HEK293 (cell line): Measurements from ENCODE around the gene ATG10.

Source experiments
- CTCF ChIA-PET: fragments of 350-600 bp; formaldehyde crosslinking; extraction: SDS; loops from one replicate; lab custom pipeline; 2021; ENCODE audit warnings: antibody characterized with exemption; lab: Yijun Ruan, JAX
- POLR2A ChIA-PET: fragments of 300-600 bp; formaldehyde crosslinking; extraction: SDS; loops from one replicate; lab custom pipeline; 2020; ENCODE audit warnings: antibody characterized with exemption, inconsistent platforms; lab: Yijun Ruan, JAX
- H3K27ac ChIP-seq: fragments of 200-500 bp; sonication (Bioruptor generic); 2 replicates; pipeline ENCODE4 v1.5.1; 2014; ENCODE audit warnings: low read depth, low read length, control low read depth, inconsistent platforms; ENCODE audit errors: extremely low read depth
- H3K36me3 ChIP-seq, 2 experiments: fragments of 200-500 bp in 1 of 2; sonication (Bioruptor generic) in 1 of 2; 1 replicate in 1 of 2; 2 replicates in 1 of 2; pipeline ENCODE4 v1.5.1; 2014 to 2017; ENCODE audit warnings: inconsistent platforms in 2 of 2, low read length in 2 of 2; ENCODE audit not compliant: control insufficient read depth in 2 of 2, insufficient read depth in 1 of 2
- H3K4me1 ChIP-seq: fragments of 200-500 bp; sonication (Bioruptor generic); 2 replicates; pipeline ENCODE4 v1.5.1; 2014; ENCODE audit warnings: mild to moderate bottlenecking, low read length, inconsistent platforms; ENCODE audit not compliant: control insufficient read depth, insufficient read depth
- H3K4me3 ChIP-seq: 2 replicates; pipeline ENCODE4 v1.5.1; 2011; ENCODE audit warnings: low read depth, mild to moderate bottlenecking, control low read depth, low read length, moderate library complexity
- H3K9me3 ChIP-seq: fragments of 200-500 bp; sonication (Bioruptor generic); 2 replicates; pipeline ENCODE4 v1.5.1; 2014; ENCODE audit warnings: low read depth, low read length, inconsistent platforms; ENCODE audit not compliant: control insufficient read depth, insufficient read depth
- EGR2 ChIP-seq: fragments of 450-650 bp; formaldehyde crosslinking; IDR thresholded peaks from 2 replicates; pipeline ENCODE4 v1.5.1; 2016; ENCODE audit warnings: low read depth, missing biosample characterization, missing genetic modification characterization
- KLF10 ChIP-seq: fragments of 450-650 bp; IDR thresholded peaks from 2 replicates; pipeline ENCODE4 v1.5.1; 2018; ENCODE audit warnings: missing biosample characterization, mild to moderate bottlenecking, missing genetic modification characterization
- ZNF501 ChIP-seq: fragments of 450-650 bp; formaldehyde crosslinking; IDR thresholded peaks from 2 replicates; pipeline ENCODE4 v1.5.1; 2016; ENCODE audit warnings: missing biosample characterization, missing genetic modification characterization
- ZNF600 ChIP-seq: fragments of 450-650 bp; formaldehyde crosslinking; IDR thresholded peaks from 2 replicates; pipeline ENCODE4 v1.5.1; 2016; ENCODE audit warnings: missing biosample characterization, missing genetic modification characterization
- ZNF747 ChIP-seq: fragments of 450-650 bp; formaldehyde crosslinking; IDR thresholded peaks from 2 replicates; pipeline ENCODE4 v1.5.1; 2016; ENCODE audit warnings: missing biosample characterization, missing genetic modification characterization
- TF ChIP-seq, protein P1 (sequence below): fragments of 450-650 bp; formaldehyde crosslinking; IDR thresholded peaks from 2 replicates; pipeline ENCODE4 v1.5.1; 2016; ENCODE audit warnings: missing biosample characterization, missing genetic modification characterization
- TF ChIP-seq, protein P2 (sequence below): fragments of 450-650 bp; IDR thresholded peaks from 2 replicates; pipeline ENCODE4 v1.5.1; 2018; ENCODE audit warnings: missing biosample characterization, mild to moderate bottlenecking, missing genetic modification characterization
- TF ChIP-seq, protein P3 (sequence below): fragments of 450-650 bp; formaldehyde crosslinking; IDR thresholded peaks from 2 replicates; pipeline ENCODE4 v1.5.1; 2016; ENCODE audit warnings: missing biosample characterization, missing genetic modification characterization, low read depth
- TF ChIP-seq, protein P4 (sequence below): fragments of 450-650 bp; formaldehyde crosslinking; IDR thresholded peaks from 2 replicates; pipeline ENCODE4 v1.5.1; 2016; ENCODE audit warnings: missing biosample characterization, missing genetic modification characterization
- TF ChIP-seq, protein P5 (sequence below): fragments of 450-650 bp; formaldehyde crosslinking; IDR thresholded peaks from 2 replicates; pipeline ENCODE4 v1.5.1; 2017; ENCODE audit warnings: missing biosample characterization, missing genetic modification characterization

ATG10 gene

DNA sequence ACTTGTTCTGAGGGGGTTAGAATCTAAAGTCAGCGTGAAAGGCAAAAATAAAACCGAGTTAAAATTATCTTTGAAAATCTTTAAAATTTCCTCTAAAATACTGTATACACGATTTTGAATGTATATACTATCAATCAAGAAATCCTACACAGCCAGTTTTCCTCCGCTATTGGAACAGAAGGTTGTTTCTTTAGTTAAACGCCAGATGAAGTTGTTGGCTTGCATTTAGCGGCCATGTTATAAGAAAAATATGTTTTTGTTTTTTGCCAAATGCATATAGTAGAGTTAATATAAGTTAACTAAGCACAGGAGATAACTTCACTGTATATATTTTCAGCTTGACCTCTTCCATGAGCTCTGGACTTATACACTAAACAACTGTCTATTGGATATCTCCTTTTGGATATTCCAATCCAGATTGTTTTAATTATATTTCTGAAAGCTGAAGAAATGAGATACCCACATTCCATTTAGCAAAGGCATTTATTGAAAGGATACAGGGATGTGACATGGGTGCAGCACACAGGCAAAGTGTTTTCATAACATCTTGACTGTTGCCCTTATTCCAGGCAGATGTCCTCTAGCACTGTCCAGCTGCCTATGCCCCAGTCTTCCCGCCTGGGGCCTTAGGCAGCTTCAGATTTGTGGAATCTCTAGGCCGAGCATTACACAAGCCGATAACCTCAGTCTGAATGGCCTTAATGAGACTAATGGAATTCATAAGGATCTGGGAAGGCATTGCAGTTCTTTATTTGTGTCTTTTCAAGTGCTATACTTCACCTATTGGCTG lies 10.0 kb upstream of the ATG10 start:
- H3K36me3 ChIP-seq = no peaks in the 10 kb centered on the region
- ChIA-PET CTCF (no interaction called here), POLR2A (no interaction called here)
- no peaks in the 10 kb centered on the region for H3K4me1 ChIP-seq
- TF ChIP-seq, protein P1, sequence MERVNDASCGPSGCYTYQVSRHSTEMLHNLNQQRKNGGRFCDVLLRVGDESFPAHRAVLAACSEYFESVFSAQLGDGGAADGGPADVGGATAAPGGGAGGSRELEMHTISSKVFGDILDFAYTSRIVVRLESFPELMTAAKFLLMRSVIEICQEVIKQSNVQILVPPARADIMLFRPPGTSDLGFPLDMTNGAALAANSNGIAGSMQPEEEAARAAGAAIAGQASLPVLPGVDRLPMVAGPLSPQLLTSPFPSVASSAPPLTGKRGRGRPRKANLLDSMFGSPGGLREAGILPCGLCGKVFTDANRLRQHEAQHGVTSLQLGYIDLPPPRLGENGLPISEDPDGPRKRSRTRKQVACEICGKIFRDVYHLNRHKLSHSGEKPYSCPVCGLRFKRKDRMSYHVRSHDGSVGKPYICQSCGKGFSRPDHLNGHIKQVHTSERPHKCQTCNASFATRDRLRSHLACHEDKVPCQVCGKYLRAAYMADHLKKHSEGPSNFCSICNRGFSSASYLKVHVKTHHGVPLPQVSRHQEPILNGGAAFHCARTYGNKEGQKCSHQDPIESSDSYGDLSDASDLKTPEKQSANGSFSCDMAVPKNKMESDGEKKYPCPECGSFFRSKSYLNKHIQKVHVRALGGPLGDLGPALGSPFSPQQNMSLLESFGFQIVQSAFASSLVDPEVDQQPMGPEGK (tag by site-specific recombination) = no peak
- TF ChIP-seq, protein P2, sequence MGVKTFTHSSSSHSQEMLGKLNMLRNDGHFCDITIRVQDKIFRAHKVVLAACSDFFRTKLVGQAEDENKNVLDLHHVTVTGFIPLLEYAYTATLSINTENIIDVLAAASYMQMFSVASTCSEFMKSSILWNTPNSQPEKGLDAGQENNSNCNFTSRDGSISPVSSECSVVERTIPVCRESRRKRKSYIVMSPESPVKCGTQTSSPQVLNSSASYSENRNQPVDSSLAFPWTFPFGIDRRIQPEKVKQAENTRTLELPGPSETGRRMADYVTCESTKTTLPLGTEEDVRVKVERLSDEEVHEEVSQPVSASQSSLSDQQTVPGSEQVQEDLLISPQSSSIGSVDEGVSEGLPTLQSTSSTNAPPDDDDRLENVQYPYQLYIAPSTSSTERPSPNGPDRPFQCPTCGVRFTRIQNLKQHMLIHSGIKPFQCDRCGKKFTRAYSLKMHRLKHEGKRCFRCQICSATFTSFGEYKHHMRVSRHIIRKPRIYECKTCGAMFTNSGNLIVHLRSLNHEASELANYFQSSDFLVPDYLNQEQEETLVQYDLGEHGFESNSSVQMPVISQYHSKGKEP = no peak
- TF ChIP-seq ZNF600 (tag by site-specific recombination) (no peak), KLF10 (no peak), EGR2 (tag by site-specific recombination) (no peak), ZNF747 (tag by site-specific recombination) (no peak), ZNF501 (no peak)
- TF ChIP-seq, protein P3, sequence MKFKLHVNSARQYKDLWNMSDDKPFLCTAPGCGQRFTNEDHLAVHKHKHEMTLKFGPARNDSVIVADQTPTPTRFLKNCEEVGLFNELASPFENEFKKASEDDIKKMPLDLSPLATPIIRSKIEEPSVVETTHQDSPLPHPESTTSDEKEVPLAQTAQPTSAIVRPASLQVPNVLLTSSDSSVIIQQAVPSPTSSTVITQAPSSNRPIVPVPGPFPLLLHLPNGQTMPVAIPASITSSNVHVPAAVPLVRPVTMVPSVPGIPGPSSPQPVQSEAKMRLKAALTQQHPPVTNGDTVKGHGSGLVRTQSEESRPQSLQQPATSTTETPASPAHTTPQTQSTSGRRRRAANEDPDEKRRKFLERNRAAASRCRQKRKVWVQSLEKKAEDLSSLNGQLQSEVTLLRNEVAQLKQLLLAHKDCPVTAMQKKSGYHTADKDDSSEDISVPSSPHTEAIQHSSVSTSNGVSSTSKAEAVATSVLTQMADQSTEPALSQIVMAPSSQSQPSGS (tag by site-specific recombination) = no peak
- TF ChIP-seq, protein P4, sequence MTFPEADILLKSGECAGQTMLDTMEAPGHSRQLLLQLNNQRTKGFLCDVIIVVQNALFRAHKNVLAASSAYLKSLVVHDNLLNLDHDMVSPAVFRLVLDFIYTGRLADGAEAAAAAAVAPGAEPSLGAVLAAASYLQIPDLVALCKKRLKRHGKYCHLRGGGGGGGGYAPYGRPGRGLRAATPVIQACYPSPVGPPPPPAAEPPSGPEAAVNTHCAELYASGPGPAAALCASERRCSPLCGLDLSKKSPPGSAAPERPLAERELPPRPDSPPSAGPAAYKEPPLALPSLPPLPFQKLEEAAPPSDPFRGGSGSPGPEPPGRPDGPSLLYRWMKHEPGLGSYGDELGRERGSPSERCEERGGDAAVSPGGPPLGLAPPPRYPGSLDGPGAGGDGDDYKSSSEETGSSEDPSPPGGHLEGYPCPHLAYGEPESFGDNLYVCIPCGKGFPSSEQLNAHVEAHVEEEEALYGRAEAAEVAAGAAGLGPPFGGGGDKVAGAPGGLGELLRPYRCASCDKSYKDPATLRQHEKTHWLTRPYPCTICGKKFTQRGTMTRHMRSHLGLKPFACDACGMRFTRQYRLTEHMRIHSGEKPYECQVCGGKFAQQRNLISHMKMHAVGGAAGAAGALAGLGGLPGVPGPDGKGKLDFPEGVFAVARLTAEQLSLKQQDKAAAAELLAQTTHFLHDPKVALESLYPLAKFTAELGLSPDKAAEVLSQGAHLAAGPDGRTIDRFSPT (tag by site-specific recombination) = no peak
- H3K4me3 ChIP-seq = no peak overlapping the region
- H3K9me3 ChIP-seq = no peaks in the 10 kb centered on the region
- H3K27ac ChIP-seq = no peak overlapping the region

DNA sequence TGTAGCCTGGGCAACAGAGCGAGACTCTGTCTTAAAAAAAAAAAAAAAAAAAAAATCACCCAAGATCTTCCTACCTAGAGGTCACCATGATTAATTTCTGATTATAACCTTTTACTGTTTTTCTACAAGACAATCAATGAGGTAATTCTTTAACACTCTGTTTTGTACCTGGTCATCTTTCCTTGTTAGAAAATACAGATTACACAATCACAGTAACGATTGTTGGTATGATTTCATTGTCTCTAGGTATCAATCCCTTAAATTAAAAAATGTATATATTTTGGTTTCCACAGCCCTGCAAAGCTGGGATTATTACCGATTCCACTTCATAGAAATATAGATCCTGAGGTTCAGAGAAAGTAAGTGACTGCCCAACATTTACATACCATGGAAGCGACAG lies 8.3 kb upstream of the ATG10 start:
- H3K9me3 ChIP-seq = no peaks in the 10 kb centered on the region
- H3K27ac ChIP-seq = no peak overlapping the region
- CTCF ChIA-PET = no interaction called here
- POLR2A ChIA-PET = no interaction called here
- TF ChIP-seq, protein P3 (tag by site-specific recombination) = 0 out of 2 replicates have a peak, but pooled peaks have one; percentile 16
- TF ChIP-seq, protein P5, sequence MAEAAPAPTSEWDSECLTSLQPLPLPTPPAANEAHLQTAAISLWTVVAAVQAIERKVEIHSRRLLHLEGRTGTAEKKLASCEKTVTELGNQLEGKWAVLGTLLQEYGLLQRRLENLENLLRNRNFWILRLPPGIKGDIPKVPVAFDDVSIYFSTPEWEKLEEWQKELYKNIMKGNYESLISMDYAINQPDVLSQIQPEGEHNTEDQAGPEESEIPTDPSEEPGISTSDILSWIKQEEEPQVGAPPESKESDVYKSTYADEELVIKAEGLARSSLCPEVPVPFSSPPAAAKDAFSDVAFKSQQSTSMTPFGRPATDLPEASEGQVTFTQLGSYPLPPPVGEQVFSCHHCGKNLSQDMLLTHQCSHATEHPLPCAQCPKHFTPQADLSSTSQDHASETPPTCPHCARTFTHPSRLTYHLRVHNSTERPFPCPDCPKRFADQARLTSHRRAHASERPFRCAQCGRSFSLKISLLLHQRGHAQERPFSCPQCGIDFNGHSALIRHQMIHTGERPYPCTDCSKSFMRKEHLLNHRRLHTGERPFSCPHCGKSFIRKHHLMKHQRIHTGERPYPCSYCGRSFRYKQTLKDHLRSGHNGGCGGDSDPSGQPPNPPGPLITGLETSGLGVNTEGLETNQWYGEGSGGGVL = no peak
- H3K4me3 ChIP-seq = no peak overlapping the region
- H3K36me3 ChIP-seq = no peaks in the 10 kb centered on the region
- no peaks in the 10 kb centered on the region for H3K4me1 ChIP-seq
